Omental fat pad (tissue), 4 donors: Measurements from ENCODE around the gene GRB7. TPM values are rescaled to one million over a fixed set of nuclear protein-coding genes. Genes with fewer than 3 reads are reported as not detected.
"Not testable (repeated sequence)": the region's sequence is repeated elsewhere in the genome, so short reads cannot be mapped to it uniquely, and the experiment has no call there.

Experiments used
- ATAC-seq: fragments of 150-250 bp; one replicate; pipeline ENCODE4 v1.9.1; 2016; ENCODE audit warnings: mild to moderate bottlenecking, moderate library complexity; ENCODE audit not compliant: low FRiP score
- DNase-seq: peaks from one replicate; pipeline ENCODE4 v3.0.0-alpha.2; 2019; ENCODE audit warnings: low spot score
- total RNA-seq, 4 donors: library from RNA; depleted of rRNA; stranded (reverse); fragments of >200 nt; gene quantifications; one replicate each; pipeline ENCODE4 v1.1.0, GENCODE V29; 2016
- TF ChIP-seq, protein P1 (sequence below), 3 donors: fragments of 450-650 bp; IDR thresholded peaks; one replicate each; pipeline ENCODE4 v1.5.1; 2016 to 2017; ENCODE audit warnings: antibody characterized with exemption in 3 of 3, mild to moderate bottlenecking in 3 of 3, moderate library complexity in 2 of 3

Gene GRB7
- total RNA-seq, 4 donors from 2014 or later = 13.0 to 19.3 (median 14.0) TPM; not detected in 1

DNA sequence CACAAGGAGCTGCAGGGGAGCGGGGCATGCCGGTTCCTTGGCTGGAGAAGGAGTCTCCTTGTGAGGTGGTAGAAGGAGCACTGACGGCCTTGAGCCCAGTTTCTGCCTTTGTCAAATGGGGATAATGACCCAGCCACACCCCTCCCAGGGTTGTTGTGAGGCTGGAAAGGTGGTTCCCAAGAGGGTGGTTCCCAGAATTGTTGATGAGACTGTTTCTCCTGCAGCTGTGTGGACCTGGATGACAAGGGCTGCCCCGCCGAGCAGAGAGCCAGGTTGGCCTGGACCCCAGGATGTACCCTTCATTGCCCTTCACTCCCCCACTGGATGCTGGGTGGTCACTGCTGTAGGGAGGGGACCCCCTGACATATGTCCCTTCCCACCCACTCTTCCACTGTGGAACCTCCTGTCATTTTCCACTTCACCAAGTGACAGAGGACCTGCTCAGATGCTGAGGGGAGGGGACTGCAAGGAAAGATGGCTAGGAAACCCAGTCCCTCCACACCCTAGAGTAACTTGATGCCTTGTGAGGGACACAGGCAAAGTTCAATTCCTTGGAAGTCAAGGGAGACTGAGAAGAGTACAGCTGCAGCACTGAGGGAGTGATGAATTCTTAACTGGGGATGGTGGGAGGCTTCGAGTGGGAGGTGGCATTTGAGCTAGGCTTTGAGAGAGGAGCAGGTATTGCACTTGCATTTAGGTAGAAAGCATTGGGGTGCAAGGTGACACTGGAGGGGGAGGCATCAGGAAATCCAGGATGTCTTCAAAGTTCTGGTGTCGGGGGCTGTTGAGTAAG is 18.0 kb upstream of the GRB7 start:
- ATAC-seq = no peak
- TF ChIP-seq, protein P1, sequence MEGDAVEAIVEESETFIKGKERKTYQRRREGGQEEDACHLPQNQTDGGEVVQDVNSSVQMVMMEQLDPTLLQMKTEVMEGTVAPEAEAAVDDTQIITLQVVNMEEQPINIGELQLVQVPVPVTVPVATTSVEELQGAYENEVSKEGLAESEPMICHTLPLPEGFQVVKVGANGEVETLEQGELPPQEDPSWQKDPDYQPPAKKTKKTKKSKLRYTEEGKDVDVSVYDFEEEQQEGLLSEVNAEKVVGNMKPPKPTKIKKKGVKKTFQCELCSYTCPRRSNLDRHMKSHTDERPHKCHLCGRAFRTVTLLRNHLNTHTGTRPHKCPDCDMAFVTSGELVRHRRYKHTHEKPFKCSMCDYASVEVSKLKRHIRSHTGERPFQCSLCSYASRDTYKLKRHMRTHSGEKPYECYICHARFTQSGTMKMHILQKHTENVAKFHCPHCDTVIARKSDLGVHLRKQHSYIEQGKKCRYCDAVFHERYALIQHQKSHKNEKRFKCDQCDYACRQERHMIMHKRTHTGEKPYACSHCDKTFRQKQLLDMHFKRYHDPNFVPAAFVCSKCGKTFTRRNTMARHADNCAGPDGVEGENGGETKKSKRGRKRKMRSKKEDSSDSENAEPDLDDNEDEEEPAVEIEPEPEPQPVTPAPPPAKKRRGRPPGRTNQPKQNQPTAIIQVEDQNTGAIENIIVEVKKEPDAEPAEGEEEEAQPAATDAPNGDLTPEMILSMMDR (IDR thresholded peaks at IDR 0.05) = no peak
- no peak for DNase-seq

DNA sequence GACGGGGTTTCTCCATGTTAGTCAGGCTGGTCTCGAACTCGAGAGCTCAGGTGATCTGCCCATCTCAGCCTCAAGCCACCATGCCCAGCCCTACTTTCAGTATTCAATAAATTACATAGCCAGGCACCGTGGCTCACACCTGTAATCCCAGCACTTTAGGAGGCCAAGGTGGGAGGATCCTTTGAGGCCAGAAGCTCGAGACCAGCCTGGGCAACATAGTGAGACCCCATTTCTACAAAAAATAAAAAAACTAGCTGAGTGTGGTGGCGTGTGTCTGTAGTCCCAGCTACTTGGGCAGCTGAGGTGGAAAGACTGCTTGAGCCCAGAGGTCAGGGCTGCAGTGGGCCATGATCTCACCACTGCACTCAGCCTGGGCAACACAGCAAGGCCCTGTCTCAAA is 15.6 kb upstream of the GRB7 start:
- TF ChIP-seq, protein P1 (IDR thresholded peaks at IDR 0.05) = no peak
- no peak for DNase-seq
- ATAC-seq = no peak

DNA sequence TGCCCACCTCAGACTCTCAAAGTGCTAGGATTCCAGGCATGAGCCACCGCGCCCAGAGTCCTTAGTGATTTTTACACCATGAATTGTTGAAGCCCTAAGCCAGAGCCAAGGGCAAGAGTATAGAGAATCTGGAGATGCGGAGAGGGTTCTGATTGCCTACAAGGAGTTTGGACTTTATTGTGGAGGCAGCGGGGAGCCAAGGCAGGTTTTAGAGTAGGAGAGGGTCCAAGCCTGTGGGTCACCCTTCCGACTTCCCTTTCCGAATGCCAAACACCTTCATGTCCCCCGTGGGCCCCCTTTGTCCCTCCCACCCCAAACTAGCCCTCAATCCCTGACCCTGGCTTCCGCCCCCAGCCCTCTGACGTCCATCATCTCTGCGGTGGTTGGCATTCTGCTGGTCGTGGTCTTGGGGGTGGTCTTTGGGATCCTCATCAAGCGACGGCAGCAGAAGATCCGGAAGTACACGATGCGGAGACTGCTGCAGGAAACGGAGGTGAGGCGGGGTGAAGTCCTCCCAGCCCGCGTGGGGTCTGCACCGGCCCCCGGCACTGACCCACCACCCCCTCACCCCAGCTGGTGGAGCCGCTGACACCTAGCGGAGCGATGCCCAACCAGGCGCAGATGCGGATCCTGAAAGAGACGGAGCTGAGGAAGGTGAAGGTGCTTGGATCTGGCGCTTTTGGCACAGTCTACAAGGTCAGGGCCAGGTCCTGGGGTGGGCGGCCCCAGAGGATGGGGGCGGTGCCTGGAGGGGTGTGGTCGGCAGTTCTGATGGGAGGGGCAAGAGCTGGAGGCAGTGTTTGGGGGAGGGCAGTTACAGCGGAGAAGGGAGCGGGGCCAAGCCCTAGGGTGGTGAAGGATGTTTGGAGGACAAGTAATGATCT is 14.5 kb upstream of the GRB7 start:
- no peak for ATAC-seq
- TF ChIP-seq, protein P1 (IDR thresholded peaks at IDR 0.05) = no peak

DNA sequence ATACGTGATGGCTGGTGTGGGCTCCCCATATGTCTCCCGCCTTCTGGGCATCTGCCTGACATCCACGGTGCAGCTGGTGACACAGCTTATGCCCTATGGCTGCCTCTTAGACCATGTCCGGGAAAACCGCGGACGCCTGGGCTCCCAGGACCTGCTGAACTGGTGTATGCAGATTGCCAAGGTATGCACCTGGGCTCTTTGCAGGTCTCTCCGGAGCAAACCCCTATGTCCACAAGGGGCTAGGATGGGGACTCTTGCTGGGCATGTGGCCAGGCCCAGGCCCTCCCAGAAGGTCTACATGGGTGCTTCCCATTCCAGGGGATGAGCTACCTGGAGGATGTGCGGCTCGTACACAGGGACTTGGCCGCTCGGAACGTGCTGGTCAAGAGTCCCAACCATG is 13.0 kb upstream of the GRB7 start:
- ATAC-seq (no peak), DNase-seq (no peak)
- TF ChIP-seq, protein P1 (IDR thresholded peaks at IDR 0.05) = no peak

More for the DNA sequence above, 14.5 kb upstream of the GRB7 start:
- no peak for DNase-seq

DNA sequence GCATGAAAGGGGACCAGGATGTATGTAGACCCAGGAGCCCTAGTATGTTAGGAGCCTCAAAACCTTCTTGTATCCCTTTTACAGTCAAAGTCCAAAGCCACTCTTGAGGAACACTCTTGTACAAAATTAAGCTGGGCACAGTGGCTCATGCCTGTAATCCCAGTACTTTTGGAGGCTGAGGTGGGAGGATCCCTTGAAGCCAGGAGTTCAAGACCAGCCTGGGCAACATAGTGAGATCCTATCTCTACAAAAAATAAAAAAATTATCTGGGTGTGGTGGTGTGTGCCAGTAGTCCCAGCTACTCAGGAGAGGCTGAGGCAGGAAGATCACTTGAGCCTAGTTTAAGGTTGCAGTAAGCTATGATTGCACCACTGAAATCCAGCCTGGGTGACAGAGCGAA is 11.8 kb upstream of the GRB7 start:
- not testable (repeated sequence) for ATAC-seq, DNase-seq

DNA sequence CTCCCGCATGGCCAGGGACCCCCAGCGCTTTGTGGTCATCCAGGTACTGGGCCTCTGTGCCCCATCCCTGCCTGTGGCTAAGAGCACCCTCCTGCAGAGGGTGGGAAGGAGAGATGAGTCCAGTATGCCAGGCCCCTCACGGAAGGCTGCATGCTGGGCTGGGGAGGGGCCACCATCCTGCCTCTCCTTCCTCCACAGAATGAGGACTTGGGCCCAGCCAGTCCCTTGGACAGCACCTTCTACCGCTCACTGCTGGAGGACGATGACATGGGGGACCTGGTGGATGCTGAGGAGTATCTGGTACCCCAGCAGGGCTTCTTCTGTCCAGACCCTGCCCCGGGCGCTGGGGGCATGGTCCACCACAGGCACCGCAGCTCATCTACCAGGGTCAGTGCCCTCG is 11.1 kb upstream of the GRB7 start:
- no peak for DNase-seq
- no peak for ATAC-seq
- TF ChIP-seq, protein P1 (IDR thresholded peaks at IDR 0.05) = no peak

DNA sequence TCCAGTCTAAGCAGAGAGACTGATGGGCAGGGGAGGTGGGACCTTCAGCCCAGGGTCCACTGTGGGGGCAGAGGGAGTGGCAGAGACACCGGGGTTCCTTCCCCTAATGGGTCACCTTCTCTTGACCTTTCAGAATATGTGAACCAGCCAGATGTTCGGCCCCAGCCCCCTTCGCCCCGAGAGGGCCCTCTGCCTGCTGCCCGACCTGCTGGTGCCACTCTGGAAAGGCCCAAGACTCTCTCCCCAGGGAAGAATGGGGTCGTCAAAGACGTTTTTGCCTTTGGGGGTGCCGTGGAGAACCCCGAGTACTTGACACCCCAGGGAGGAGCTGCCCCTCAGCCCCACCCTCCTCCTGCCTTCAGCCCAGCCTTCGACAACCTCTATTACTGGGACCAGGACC is 10.2 kb upstream of the GRB7 start:
- no peak for ATAC-seq
- TF ChIP-seq, protein P1 (IDR thresholded peaks at IDR 0.05) = no peak
- no peak for DNase-seq
